HepG2 (cell line): ENCODE measurements around the gene SLC36A3. TPM values are rescaled to one million over a fixed set of nuclear protein-coding genes. Genes with fewer than 3 reads are reported as not detected.

ENCODE experiments used
- CBX5 ChIP-seq: sonication (generic); formaldehyde crosslinking; IDR thresholded peaks from 2 replicates; pipeline ENCODE4 v1.4.0; 2020; ENCODE audit warnings: missing genetic modification reagents, borderline replicate concordance
- FOXM1 ChIP-seq: sonication (generic); formaldehyde crosslinking; IDR thresholded peaks from 2 replicates; pipeline ENCODE4 v1.5.0; 2020; ENCODE audit warnings: missing genetic modification reagents
- HDAC2 ChIP-seq: sonication (generic); formaldehyde crosslinking; IDR thresholded peaks from 2 replicates; pipeline ENCODE4 v1.4.0; 2020; ENCODE audit warnings: missing genetic modification reagents
- HNRNPH1 ChIP-seq: fragments of 200-400 bp; formaldehyde crosslinking; optimal IDR thresholded peaks from 2 replicates; pipeline ENCODE3; 2017; ENCODE audit warnings: mild to moderate bottlenecking, low read depth, low read length
- MXD4 ChIP-seq: IDR thresholded peaks from 2 replicates; pipeline ENCODE4 v1.6.1; 2016; ENCODE audit warnings: mild to moderate bottlenecking, missing biosample characterization, missing genetic modification reagents
- NFE2 ChIP-seq: sonication (generic); formaldehyde crosslinking; IDR thresholded peaks from 2 replicates; pipeline ENCODE4 v1.4.0; 2020; ENCODE audit warnings: missing genetic modification reagents
- POLR2G ChIP-seq: fragments of 200-400 bp; formaldehyde crosslinking; IDR thresholded peaks from 2 replicates; pipeline ENCODE4 v1.6.1; 2018; ENCODE audit warnings: mild to moderate bottlenecking, low read depth, low read length, moderate library complexity
- RBAK ChIP-seq: sonication (generic); formaldehyde crosslinking; IDR thresholded peaks from 2 replicates; pipeline ENCODE4 v1.5.1; 2020; ENCODE audit warnings: mild to moderate bottlenecking, missing genetic modification reagents
- SRF ChIP-seq: IDR thresholded peaks from 2 replicates; pipeline ENCODE4 v1.6.1; 2011; ENCODE audit warnings: mild to moderate bottlenecking, low read depth, low read length, moderate library complexity
- STAG1 ChIP-seq: sonication (generic); formaldehyde crosslinking; IDR thresholded peaks from 2 replicates; pipeline ENCODE4 v1.4.0; 2020; ENCODE audit warnings: missing genetic modification reagents
- TP53 ChIP-seq: sonication (generic); formaldehyde crosslinking; conservative IDR thresholded peaks from 2 replicates; pipeline ENCODE4 v1.4.0; 2020; ENCODE audit warnings: missing genetic modification reagents
- ZNF256 ChIP-seq: sonication (generic); formaldehyde crosslinking; conservative IDR thresholded peaks from 2 replicates; pipeline ENCODE4 v1.4.0; 2020; ENCODE audit warnings: missing genetic modification reagents
- ZNF557 ChIP-seq: sonication (generic); formaldehyde crosslinking; IDR thresholded peaks from 2 replicates; pipeline ENCODE4 v1.4.0; 2020; ENCODE audit warnings: missing genetic modification reagents
- ZNF652 ChIP-seq: IDR thresholded peaks from 2 replicates; pipeline ENCODE4 v1.6.1; 2016; ENCODE audit warnings: low read depth, borderline replicate concordance
- ZNF777 ChIP-seq: sonication (generic); formaldehyde crosslinking; IDR thresholded peaks from 2 replicates; pipeline ENCODE4 v1.4.0; 2020; ENCODE audit warnings: missing genetic modification reagents
- polyA plus RNA-seq, 8 experiments: library from polyadenylated mRNA; depleted of rRNA in 3 of 8; stranded (reverse) in 7 of 8; unstranded in 1 of 8; fragments of >200 nt; fragmentation: Illumina TruSeq in 4 of 8; extraction: Trizol in 4 of 8; gene quantifications; 2 replicates each; pipeline versions ENCODE4 v1.2.1 to v1.2.3, GENCODE V29; 2011 to 2016; ENCODE audit warnings: low read depth in 4 of 8, missing spikeins in 1 of 8, mixed read lengths in 1 of 8; ENCODE audit not compliant: insufficient read depth in 1 of 8
- total RNA-seq, 5 experiments: library from RNA; depleted of rRNA; stranded (reverse); fragments of >200 nt; fragmentation: Illumina TruSeq; extraction: Trizol; gene quantifications; 2 replicates each; pipeline ENCODE4 v1.2.3, GENCODE V29; 2016; ENCODE audit warnings: low read depth in 1 of 5
- TF ChIP-seq, protein P1 (sequence below): fragments of 450-650 bp; IDR thresholded peaks from 2 replicates; pipeline ENCODE4 v1.6.1; 2017
- TF ChIP-seq, protein P2 (sequence below): sonication (generic); formaldehyde crosslinking; IDR thresholded peaks from 2 replicates; pipeline ENCODE4 v1.8.1; 2023; ENCODE audit warnings: mild to moderate bottlenecking, missing genetic modification reagents, borderline replicate concordance
- TF ChIP-seq, protein P3 (sequence below): sonication (generic); formaldehyde crosslinking; IDR thresholded peaks from 2 replicates; pipeline ENCODE4 v1.5.0; 2020; ENCODE audit warnings: mild to moderate bottlenecking, missing genetic modification reagents, borderline replicate concordance
- TF ChIP-seq, protein P4 (sequence below): sonication (generic); formaldehyde crosslinking; IDR thresholded peaks from 2 replicates; pipeline ENCODE4 v1.5.1; 2020; ENCODE audit warnings: mild to moderate bottlenecking, missing genetic modification reagents, borderline replicate concordance
- TF ChIP-seq, protein P5 (sequence below): sonication (generic); formaldehyde crosslinking; IDR thresholded peaks from 2 replicates; pipeline ENCODE4 v1.8.1; 2023; ENCODE audit warnings: mild to moderate bottlenecking, inconsistent platforms, moderate library complexity, missing genetic modification reagents, borderline replicate concordance

Gene SLC36A3
- total and polyA plus RNA-seq, 2 of the 13 experiments (the other 11 are each of a cell fraction or from before 2014, with no cell fraction given): not detected

- TF ChIP-seq, protein P1, sequence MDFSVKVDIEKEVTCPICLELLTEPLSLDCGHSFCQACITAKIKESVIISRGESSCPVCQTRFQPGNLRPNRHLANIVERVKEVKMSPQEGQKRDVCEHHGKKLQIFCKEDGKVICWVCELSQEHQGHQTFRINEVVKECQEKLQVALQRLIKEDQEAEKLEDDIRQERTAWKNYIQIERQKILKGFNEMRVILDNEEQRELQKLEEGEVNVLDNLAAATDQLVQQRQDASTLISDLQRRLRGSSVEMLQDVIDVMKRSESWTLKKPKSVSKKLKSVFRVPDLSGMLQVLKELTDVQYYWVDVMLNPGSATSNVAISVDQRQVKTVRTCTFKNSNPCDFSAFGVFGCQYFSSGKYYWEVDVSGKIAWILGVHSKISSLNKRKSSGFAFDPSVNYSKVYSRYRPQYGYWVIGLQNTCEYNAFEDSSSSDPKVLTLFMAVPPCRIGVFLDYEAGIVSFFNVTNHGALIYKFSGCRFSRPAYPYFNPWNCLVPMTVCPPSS: no peak
- TF ChIP-seq RBAK (CRISPR knock-in tag) (no peak), STAG1 (CRISPR knock-in tag) (0 out of 2 replicates have a peak, but pooled peaks have one; percentile 7), HNRNPH1 (no peak), CBX5 (CRISPR knock-in tag) (peak; percentile 64; the same call in 1 of the 2 replicates), FOXM1 (no peak), HDAC2 (peak; percentile 85), ZNF256 (no peak), POLR2G (no peak), TP53 (CRISPR knock-in tag) (no peak), NFE2 (CRISPR knock-in tag) (no peak), ZNF652 (CRISPR knock-in tag) (peak; percentile 45; the same call in 1 of the 2 replicates), ZNF777 (no peak), ZNF557 (no peak), SRF (no peak), MXD4 (no peak)
- TF ChIP-seq, protein P2, sequence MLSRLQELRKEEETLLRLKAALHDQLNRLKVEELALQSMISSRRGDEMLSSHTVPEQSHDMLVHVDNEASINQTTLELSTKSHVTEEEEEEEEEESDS (CRISPR knock-in tag): no peak
- TF ChIP-seq, protein P3, sequence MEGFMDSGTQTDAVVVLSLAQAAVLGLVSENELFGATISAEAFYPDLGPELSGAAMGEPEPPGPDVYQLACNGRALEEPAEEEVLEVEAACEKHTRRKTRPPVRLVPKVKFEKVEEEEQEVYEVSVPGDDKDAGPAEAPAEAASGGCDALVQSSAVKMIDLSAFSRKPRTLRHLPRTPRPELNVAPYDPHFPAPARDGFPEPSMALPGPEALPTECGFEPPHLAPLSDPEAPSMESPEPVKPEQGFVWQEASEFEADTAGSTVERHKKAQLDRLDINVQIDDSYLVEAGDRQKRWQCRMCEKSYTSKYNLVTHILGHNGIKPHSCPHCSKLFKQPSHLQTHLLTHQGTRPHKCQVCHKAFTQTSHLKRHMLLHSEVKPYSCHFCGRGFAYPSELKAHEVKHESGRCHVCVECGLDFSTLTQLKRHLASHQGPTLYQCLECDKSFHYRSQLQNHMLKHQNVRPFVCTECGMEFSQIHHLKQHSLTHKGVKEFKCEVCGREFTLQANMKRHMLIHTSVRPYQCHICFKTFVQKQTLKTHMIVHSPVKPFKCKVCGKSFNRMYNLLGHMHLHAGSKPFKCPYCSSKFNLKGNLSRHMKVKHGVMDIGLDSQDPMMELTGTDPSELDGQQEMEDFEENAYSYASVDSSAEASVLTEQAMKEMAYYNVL (CRISPR knock-in tag): no peak
- TF ChIP-seq, protein P4, sequence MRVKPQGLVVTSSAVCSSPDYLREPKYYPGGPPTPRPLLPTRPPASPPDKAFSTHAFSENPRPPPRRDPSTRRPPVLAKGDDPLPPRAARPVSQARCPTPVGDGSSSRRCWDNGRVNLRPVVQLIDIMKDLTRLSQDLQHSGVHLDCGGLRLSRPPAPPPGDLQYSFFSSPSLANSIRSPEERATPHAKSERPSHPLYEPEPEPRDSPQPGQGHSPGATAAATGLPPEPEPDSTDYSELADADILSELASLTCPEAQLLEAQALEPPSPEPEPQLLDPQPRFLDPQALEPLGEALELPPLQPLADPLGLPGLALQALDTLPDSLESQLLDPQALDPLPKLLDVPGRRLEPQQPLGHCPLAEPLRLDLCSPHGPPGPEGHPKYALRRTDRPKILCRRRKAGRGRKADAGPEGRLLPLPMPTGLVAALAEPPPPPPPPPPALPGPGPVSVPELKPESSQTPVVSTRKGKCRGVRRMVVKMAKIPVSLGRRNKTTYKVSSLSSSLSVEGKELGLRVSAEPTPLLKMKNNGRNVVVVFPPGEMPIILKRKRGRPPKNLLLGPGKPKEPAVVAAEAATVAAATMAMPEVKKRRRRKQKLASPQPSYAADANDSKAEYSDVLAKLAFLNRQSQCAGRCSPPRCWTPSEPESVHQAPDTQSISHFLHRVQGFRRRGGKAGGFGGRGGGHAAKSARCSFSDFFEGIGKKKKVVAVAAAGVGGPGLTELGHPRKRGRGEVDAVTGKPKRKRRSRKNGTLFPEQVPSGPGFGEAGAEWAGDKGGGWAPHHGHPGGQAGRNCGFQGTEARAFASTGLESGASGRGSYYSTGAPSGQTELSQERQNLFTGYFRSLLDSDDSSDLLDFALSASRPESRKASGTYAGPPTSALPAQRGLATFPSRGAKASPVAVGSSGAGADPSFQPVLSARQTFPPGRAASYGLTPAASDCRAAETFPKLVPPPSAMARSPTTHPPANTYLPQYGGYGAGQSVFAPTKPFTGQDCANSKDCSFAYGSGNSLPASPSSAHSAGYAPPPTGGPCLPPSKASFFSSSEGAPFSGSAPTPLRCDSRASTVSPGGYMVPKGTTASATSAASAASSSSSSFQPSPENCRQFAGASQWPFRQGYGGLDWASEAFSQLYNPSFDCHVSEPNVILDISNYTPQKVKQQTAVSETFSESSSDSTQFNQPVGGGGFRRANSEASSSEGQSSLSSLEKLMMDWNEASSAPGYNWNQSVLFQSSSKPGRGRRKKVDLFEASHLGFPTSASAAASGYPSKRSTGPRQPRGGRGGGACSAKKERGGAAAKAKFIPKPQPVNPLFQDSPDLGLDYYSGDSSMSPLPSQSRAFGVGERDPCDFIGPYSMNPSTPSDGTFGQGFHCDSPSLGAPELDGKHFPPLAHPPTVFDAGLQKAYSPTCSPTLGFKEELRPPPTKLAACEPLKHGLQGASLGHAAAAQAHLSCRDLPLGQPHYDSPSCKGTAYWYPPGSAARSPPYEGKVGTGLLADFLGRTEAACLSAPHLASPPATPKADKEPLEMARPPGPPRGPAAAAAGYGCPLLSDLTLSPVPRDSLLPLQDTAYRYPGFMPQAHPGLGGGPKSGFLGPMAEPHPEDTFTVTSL: peak; percentile 74; the same call in 1 of the 2 replicates
- TF ChIP-seq, protein P5, sequence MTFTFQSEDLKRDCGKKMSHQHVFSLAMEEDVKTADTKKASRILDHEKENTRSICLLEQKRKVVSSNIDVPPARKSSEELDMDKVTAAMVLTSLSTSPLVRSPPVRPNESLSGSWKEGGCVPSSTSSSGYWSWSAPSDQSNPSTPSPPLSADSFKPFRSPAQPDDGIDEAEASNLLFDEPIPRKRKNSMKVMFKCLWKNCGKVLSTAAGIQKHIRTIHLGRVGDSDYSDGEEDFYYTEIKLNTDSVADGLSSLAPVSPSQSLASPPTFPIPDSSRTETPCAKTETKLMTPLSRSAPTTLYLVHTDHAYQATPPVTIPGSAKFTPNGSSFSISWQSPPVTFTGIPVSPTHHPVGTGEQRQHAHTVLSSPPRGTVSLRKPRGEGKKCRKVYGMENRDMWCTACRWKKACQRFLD (CRISPR knock-in tag): no peak
Measured at GRCh38 chr5:151234476-151235238, 68.9 kb downstream of the SLC36A3 start (continued).
